ENCODE measurements around the gene D2HGDH.

GRCh38 chr2:241701149-241701398 is 33.4 kb upstream of the D2HGDH start:
- TF ChIP-seq POLR2A (IDR thresholded peaks at IDR 0.05) (no peak), CTCF (IDR thresholded peaks at IDR 0.05) (peak in 1 of 2 donors; percentile 46)

Data from suprapubic skin (tissue), 3 donors.